Brain pericyte (primary cell): ENCODE data around the gene RNF166.

Experiments used
- DNase-seq: peaks from one replicate; pipeline ENCODE4 v3.0.0-alpha.2; 2012; ENCODE audit warnings: low read depth, low spot score

The RNF166 gene

GRCh38 chr16:88692861-88693260 is 13.3 kb downstream of the RNF166 start:
- no peak for DNase-seq

GRCh38 chr16:88691924-88692560 is 14.2 kb downstream of the RNF166 start:
- DNase-seq, result no peak

- DNase-seq, result no peak
These were observed 14.9 kb downstream of the RNF166 start for GRCh38 chr16:88691129-88691813.

GRCh38 chr16:88690341-88691128 is 15.7 kb downstream of the RNF166 start:
- no peak for DNase-seq

- no peak for DNase-seq
These were observed 18.0 kb downstream of the RNF166 start for GRCh38 chr16:88688013-88688778.

- no peak for DNase-seq
These were observed 18.6 kb downstream of the RNF166 start for GRCh38 chr16:88687676-88688012.

GRCh38 chr16:88687254-88687576 is 19.0 kb downstream of the RNF166 start:
- no peak for DNase-seq

- no peak for DNase-seq
These were observed 19.6 kb downstream of the RNF166 start, which contains the start of gene SNAI3 for GRCh38 chr16:88686439-88687253. TSS of gene SNAI3 (minus strand) at chr16:88686507. CDS start at chr16:88686406, 101 bp downstream.

- no peak for DNase-seq
These were observed 20.2 kb downstream of the RNF166 start for GRCh38 chr16:88686062-88686438.

GRCh38 chr16:88685156-88686061 is 20.8 kb downstream of the RNF166 start:
- DNase-seq, result no peak

- DNase-seq, result no peak
These were observed 21.5 kb downstream of the RNF166 start for GRCh38 chr16:88684569-88685155.

- no peak for DNase-seq
These were observed 24.3 kb downstream of the RNF166 start for GRCh38 chr16:88681709-88682451.

- no peak for DNase-seq
These were observed 25.0 kb downstream of the RNF166 start for GRCh38 chr16:88681084-88681680.

- no peak for DNase-seq
These were observed 25.6 kb downstream of the RNF166 start for GRCh38 chr16:88680554-88681083.

GRCh38 chr16:88678224-88678979 is 27.8 kb downstream of the RNF166 start:
- DNase-seq, result no peak

- DNase-seq, result no peak
These were observed 28.5 kb downstream of the RNF166 start for GRCh38 chr16:88677721-88678120.

GRCh38 chr16:88676502-88677242 is 29.5 kb downstream of the RNF166 start:
- DNase-seq, result no peak
